ENCODE results near the gene BLOC1S6. TPM values are rescaled to one million over a fixed set of nuclear protein-coding genes. Genes with fewer than 3 reads are reported as not detected.

Gene BLOC1S6
- total and polyA plus RNA-seq, 9 of the 15 experiments (the other 6 are each of a cell fraction or from before 2014, with no cell fraction given) = 18.2 to 72.4 (median 38.4) TPM

DNA sequence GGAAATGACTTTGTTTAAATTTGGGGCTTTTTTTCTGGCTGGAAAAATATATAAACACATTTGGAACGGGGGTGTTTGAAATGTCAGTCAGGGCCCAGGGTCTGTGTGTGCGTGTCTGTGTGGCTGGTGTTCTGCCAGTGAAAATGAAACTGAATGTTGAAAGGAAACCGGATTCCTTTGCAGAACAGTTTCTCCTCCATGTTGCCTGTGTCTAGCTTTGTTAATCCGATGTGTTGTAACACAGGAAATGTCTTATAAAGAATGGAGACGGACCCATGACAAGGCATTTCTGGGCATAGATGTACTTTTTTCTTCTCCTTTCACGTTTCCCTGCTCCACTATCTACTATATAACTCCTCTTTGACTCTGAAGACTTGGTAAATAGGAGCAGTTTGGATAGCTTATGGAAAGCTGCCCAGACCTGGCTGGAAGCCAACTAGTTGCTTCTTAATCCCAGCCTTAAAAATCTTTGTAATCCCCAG, 50.4 kb downstream of the BLOC1S6 start (continued):
- TF ChIP-seq, protein P1, sequence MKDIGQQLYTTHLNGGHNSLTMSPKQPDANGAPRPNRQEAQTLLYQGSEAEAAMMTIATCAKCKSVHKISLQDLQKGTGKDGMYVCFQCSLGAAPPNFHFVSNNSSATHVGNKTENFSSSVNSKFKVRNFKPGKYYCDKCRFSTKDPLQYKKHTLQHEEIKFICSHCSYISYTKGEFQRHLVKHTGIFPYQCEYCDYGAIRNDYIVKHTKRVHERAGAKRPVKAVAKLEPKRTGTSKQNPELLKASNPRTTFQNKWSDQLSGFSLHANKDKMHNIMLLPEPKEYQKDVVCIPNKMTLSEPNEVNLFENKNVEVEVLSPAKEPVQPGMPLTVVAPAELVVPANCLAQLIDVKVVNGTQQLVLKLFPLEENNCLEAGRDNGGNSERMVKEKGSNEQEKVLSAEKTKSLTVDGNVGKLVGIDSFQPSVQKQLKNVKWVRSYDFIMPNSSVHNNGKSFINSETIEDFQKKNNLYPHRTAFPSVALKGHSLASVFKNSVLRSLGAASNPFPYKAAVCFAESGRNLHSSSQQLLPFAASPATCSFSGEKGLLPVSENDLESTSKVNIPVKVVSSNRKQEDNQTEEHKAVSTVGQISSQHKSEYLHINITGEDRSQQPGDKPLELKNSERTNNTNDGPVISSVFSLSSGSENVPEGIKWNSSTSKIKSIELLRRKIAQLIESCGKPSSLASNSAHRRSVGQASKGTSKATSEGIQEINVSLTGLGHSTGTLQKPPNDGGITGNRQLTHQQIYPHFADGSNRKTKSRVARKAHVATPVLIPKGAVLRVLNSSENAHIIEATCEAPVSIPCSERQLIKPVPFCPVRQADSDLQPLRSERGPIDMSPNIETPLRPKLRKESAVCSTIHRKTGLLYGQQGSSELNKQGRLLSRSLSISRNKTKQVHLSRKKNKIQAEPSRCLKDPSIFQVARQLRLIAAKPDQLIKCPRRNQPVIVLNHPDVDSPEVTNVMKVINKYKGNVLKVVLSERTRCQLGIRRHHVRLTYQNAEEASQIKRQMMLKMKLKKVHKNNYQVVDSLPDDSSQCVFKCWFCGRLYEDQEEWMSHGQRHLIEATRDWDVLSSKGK (CRISPR knock-in tag; IDR thresholded peaks at IDR 0.05) = no peak
- TF ChIP-seq, protein P2, sequence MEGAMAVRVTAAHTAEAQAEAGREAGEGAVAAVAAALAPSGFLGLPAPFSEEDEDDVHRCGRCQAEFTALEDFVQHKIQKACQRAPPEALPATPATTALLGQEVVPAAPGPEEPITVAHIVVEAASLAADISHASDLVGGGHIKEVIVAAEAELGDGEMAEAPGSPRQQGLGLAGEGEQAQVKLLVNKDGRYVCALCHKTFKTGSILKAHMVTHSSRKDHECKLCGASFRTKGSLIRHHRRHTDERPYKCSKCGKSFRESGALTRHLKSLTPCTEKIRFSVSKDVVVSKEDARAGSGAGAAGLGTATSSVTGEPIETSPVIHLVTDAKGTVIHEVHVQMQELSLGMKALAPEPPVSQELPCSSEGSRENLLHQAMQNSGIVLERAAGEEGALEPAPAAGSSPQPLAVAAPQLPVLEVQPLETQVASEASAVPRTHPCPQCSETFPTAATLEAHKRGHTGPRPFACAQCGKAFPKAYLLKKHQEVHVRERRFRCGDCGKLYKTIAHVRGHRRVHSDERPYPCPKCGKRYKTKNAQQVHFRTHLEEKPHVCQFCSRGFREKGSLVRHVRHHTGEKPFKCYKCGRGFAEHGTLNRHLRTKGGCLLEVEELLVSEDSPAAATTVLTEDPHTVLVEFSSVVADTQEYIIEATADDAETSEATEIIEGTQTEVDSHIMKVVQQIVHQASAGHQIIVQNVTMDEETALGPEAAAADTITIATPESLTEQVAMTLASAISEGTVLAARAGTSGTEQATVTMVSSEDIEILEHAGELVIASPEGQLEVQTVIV (CRISPR knock-in tag; IDR thresholded peaks at IDR 0.05; ENCODE audit: borderline replicate concordance) = no peak
- TF ChIP-seq, protein P3, sequence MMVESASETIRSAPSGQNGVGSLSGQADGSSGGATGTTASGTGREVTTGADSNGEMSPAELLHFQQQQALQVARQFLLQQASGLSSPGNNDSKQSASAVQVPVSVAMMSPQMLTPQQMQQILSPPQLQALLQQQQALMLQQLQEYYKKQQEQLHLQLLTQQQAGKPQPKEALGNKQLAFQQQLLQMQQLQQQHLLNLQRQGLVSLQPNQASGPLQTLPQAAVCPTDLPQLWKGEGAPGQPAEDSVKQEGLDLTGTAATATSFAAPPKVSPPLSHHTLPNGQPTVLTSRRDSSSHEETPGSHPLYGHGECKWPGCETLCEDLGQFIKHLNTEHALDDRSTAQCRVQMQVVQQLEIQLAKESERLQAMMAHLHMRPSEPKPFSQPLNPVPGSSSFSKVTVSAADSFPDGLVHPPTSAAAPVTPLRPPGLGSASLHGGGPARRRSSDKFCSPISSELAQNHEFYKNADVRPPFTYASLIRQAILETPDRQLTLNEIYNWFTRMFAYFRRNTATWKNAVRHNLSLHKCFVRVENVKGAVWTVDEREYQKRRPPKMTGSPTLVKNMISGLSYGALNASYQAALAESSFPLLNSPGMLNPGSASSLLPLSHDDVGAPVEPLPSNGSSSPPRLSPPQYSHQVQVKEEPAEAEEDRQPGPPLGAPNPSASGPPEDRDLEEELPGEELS (CRISPR knock-in tag; IDR thresholded peaks at IDR 0.05; ENCODE audit: borderline replicate concordance) = no peak
- TF ChIP-seq ARID1B (IDR thresholded peaks at IDR 0.05) (no peak), SAFB (IDR thresholded peaks at IDR 0.05; ENCODE audit: borderline replicate concordance, low read depth, low read length) (no peak), ZNF778 (CRISPR knock-in tag; IDR thresholded peaks at IDR 0.05) (no peak), NELFE (IDR thresholded peaks at IDR 0.05; ENCODE audit: insufficient read depth, insufficient read length) (no peak), PHTF2 (CRISPR knock-in tag; IDR thresholded peaks at IDR 0.05) (no peak), HSF4 (CRISPR knock-in tag; IDR thresholded peaks at IDR 0.05; ENCODE audit: borderline replicate concordance) (no peak), CBX3 (IDR thresholded peaks at IDR 0.05; ENCODE audit: borderline replicate concordance in 1 of 2, low read length in 2 of 2) (no peak), NR2C2 (CRISPR knock-in tag; IDR thresholded peaks at IDR 0.05) (no peak), NR2C2 (tag; IDR thresholded peaks at IDR 0.05) (peak; percentile 51; the same call in 1 of the 2 replicates)
- TF ChIP-seq, protein P4, sequence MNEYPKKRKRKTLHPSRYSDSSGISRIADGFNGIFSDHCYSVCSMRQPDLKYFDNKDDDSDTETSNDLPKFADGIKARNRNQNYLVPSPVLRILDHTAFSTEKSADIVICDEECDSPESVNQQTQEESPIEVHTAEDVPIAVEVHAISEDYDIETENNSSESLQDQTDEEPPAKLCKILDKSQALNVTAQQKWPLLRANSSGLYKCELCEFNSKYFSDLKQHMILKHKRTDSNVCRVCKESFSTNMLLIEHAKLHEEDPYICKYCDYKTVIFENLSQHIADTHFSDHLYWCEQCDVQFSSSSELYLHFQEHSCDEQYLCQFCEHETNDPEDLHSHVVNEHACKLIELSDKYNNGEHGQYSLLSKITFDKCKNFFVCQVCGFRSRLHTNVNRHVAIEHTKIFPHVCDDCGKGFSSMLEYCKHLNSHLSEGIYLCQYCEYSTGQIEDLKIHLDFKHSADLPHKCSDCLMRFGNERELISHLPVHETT (CRISPR knock-in tag; conservative IDR thresholded peaks at IDR 0.05 in 1 of 2, IDR thresholded peaks at IDR 0.05 in 1 of 2) = peak in 1 of 2 experiments; percentile 76; a peak in 2 of 4 replicates

All from K562 (cell line).